Central memory CD4-positive, alpha-beta T cell (primary cell): Measurements from ENCODE around the gene MS4A12.
"Not testable (repeated sequence)": the region's sequence is repeated elsewhere in the genome, so short reads cannot be mapped to it uniquely, and the experiment has no call there.

ENCODE experiments used
- DNase-seq: peaks from one replicate; pipeline ENCODE4 v3.0.0; 2022

The MS4A12 gene

DNA sequence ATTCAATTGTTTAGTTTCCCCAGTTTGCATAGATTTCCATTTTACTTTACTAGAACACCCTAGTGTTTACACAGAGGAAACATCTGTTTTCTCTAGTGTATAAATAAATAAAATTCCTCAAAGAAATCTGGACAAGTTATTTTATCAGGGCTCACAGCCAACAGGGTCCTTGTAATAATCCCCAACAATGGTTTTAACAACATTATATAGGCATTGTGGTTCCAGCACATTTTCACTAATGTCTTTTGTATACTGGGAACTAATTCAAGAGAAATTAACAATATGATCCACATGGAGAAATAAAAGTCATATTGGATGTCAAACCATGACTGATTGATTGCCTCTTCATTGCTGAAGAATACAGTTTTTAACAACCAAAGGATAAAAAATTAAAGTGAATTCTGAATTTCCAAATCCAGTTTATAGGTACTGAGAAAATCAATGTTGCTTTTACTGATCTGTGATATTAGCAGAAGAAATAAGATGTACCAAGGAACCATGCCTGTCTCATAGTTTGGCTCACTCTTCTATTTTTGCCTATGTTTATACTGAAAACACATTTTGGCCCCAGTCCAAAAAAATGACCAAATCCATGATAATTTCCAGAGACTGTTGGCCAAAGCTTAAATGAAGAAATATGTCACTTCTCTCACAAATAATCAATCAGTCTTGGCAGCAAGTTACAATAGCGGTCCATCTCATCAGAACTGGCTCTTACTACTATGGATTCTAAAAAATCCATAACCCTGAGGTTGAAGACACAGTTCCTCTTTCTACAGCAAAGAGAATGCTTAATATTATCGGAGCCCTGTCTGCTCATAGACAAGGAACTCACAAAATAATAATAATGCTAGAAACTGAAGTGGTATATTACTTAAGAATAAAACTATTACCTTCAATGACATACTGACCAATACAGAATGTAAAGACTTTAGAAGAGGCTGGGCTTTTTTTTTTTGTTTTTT is 21.2 kb downstream of the MS4A12 start:
- no peak for DNase-seq

GRCh38 chr11:60515144-60515855 is 22.7 kb downstream of the MS4A12 start, which contains the start of gene MS4A13:
TSS of gene MS4A13 (plus strand) at chr11:60515392. CDS start at chr11:60518084, 2,692 bp downstream.
- no peak for DNase-seq

DNA sequence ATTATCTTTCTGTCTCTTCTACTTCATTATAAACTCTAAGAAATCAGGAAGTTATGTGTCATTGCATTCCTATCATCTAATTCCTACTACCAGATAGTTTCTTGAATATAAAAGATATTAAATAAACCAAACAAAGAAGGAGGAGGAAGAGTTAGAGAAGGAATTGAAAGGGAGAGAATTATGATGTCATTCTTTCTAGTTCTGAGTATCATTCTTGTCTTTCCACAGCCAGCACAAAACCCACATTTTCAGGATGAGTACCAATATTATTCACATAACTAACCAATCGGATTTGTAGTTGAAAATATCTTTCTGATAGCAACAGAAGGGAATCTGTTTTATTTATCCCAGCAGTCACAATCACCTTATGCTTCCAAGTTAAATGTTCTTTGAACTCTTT is 35.9 kb downstream of the MS4A12 start:
- DNase-seq, result no peak

GRCh38 chr11:60528934-60529333 is 36.4 kb downstream of the MS4A12 start:
- no peak for DNase-seq

- no peak for DNase-seq
Observed at GRCh38 chr11:60530454-60531100, 38.0 kb downstream of the MS4A12 start.

DNA sequence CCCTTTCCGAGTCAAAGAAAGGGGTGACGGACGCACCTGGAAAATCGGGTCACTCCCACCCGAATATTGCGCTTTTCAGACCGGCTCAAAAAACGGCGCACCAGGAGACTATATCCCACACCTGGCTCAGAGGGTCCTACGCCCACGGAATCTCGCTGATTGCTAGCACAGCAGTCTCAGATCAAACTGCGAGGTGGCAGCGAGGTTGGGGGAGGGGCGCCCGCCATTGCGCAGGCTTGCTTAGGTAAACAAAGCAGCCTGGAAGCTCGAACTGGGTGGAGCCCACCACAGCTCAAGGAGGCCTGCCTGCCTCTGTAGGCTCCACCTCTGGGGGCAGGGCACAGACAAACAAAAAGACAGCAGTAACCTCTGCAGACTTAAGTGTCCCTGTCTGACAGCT is 39.8 kb downstream of the MS4A12 start:
- DNase-seq, result not testable (repeated sequence)

DNA sequence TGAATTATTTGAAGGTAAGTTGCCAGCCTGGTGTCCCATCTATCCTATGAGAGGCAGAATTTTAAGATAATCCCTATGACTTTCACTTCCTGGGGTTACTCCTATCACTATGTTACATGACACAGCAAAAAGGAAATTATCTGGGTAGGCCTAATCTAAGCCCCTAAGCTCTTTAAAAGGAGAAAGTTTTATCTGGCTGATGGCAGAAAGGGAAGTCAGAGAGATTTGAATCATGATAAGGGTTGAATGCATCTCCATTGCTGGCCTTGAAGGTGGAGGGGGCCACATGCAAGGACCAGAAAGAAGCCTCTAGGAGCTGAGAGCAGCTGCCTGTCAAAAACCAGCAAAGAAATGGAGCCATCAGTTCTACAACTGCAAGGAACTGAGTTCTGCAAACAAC is 46.0 kb downstream of the MS4A12 start:
- DNase-seq, result not testable (repeated sequence)

DNA sequence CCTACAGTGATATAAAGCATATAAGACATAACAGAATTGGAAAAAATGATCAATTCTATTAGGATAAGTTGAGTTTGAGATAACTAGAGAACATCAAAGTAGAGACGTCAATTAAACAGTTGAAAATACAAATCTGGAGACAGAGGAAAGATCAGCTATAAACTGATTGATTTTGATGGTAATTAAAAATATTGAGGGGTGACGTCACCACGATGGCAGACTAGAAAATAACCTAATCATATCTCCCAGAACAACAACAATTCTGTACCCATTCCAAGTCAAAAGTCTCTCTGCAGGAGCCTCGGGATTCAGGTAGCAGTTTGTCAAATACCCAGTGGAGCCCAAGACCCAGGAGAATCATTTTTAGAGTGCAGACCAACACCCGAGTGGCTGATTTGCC is 51.5 kb downstream of the MS4A12 start:
- no peak for DNase-seq
